ENCODE data around the gene OSBP2.
"Not testable (repeated sequence)": the region's sequence is repeated elsewhere in the genome, so short reads cannot be mapped to it uniquely, and the experiment has no call there.

Gene OSBP2

DNA sequence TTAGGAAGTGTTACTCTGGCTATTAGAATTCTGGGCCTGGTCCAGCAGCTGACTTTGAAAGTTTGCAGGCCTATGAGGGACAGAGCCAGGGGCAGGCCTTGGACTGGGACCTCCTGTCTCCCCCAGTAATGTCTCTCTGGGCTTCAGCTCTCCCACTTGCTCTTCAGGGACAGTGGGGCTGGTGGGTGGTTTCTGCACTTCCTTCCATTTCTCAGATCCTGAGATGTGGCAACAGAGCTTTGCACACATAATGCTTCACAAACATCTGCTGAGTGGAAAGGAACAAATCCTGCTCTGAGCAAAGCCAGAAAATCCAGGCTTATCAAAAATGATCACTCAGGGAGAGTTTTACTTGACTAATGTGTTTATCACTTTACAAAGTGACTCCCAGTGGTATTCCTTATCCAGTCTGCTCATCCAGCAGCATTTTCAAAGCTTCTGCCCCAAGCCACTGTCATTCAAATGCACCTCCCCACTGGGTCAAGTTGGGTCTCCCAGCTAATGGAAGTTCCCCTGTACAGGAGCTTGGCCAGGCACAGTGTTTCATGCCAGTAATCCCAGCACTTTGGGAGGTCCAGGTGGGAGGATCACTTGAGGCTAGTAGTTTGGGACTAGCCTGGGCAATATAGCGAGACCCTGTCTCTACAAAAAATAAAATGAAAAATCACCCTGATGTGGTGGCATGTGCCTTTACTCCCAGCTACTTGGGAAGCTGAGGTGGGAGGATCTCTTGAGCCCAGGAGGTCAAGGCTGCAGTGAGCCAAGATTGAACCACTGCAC lies 13.5 kb upstream of the OSBP2 start:
- DNase-seq, result no peak

GRCh38 chr22:30681831-30682230 lies 12.8 kb upstream of the OSBP2 start:
- no peak for DNase-seq

GRCh38 chr22:30685178-30685577 lies 9.5 kb upstream of the OSBP2 start:
- no peak for DNase-seq

- no peak for DNase-seq
Measured at GRCh38 chr22:30687358-30687757, 7.3 kb upstream of the OSBP2 start.

- DNase-seq, result no peak
Measured at GRCh38 chr22:30689622-30690021, 5.1 kb upstream of the OSBP2 start.

DNA sequence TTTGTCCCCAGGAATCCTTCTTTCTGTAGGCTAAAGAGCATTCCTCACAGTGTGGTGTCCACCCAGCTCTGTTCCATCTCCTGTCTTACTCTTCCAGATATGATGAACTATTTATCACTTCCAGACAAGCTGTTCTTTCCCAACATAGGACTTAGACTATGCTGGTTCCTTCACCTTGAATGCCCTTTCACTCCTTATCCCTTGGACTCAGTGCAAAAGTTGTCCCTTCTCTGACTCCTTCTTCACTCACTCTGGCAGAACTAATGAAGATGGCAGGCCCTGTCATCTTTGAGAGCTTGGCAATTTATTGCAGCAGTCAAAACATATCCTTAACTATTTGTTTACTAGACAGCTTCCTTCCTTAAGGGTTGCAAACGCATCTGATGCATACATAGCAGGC lies 3.5 kb upstream of the OSBP2 start:
- DNase-seq, result no peak

- peak; percentile 60 to 75 for DNase-seq
Measured at GRCh38 chr22:30694171-30694639, 469 bp upstream of the OSBP2 start.

GRCh38 chr22:30695351-30695851 lies 727 bp downstream of the OSBP2 start:
- DNase-seq, result no peak

- DNase-seq, result no peak
Measured at GRCh38 chr22:30695871-30696655, 1.4 kb downstream of the OSBP2 start.

DNA sequence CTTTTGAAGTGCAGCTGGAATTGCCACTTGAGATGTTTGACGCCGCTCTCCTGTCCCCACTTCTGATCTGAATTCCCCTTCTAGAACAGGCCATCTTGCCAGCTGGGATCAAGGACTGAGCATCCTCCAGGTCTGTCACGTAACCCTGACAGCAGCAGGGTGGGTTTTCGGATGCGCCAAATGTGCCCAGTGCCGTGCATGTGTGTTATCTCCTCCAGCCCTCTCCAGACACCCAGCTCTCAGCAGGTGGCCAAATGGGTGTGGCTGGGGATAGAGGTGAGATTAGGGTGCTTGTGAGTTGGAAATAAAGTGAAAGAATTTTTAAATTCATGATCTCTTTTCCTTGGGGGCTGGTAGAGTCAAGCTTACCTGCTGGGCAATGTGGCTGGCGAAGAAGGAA lies 3.3 kb downstream of the OSBP2 start:
- no peak for DNase-seq

- DNase-seq, result no peak
Measured at GRCh38 chr22:30701872-30702271, 7.2 kb downstream of the OSBP2 start.

DNA sequence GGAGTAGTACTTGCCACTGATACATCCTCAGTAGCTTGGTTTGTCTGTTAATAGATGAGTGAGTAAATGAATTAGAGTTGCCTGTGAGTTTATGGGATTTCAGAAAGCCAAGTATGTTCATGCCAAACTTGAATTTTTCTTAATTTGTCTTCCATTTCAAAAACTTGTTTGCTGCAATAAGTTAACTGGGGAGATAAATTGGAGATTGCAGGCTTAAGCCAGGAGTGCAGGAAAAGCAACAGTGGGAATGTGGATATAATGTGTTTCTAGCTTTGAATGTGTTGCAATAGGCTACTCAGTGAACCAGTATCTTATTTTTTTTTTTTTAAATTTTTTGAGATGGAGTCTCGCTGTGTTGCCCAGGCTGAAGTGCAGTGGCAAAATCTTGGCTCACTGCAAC lies 8.2 kb downstream of the OSBP2 start:
- no peak for DNase-seq

GRCh38 chr22:30704978-30705377 lies 10.3 kb downstream of the OSBP2 start:
- DNase-seq, result no peak

- DNase-seq, result no peak
Measured at GRCh38 chr22:30705710-30706651, 11.3 kb downstream of the OSBP2 start.

- not testable (repeated sequence) for DNase-seq
Measured at GRCh38 chr22:30709980-30710379, 15.3 kb downstream of the OSBP2 start.

DNA sequence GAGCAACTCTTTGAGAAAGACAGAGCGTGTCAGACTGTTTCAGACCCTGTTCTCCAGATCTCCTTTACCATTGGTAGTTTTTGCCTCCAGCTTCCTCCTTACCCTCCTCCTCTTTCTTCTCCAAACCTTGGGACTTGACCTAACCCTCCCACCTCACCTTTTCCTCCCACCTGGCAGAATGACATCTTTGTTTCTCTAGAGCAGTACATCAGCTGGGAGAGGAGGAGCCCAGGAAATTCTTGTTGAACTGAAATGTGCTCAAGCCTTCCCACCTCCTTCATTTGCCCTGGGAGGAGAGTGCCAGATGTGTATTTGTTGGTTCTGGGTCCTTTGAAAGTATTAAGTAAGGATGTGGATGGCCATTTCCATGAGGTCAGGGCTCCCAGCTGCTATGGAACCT lies 17.4 kb downstream of the OSBP2 start:
- no peak for DNase-seq

DNA sequence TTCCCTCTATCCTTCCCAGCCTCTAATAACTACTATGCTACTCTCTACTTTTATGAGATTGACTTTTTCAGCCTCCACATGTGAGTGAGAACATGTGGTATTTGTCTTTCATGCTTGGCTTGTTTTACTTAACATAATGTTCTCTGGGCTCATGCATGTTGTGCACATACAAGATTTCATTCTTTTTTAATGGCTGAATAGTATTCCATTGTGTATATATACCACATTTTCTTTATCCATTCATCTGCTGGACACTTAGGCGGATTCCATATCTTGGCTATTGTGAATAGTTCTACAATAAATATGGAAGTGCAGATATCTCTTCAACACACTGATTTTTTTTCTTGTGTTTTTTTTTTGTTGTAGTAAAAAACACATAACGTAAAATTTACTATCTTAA lies 19.4 kb downstream of the OSBP2 start:
- DNase-seq, result no peak

GRCh38 chr22:30717331-30717921 lies 22.8 kb downstream of the OSBP2 start:
- DNase-seq, result no peak

DNA sequence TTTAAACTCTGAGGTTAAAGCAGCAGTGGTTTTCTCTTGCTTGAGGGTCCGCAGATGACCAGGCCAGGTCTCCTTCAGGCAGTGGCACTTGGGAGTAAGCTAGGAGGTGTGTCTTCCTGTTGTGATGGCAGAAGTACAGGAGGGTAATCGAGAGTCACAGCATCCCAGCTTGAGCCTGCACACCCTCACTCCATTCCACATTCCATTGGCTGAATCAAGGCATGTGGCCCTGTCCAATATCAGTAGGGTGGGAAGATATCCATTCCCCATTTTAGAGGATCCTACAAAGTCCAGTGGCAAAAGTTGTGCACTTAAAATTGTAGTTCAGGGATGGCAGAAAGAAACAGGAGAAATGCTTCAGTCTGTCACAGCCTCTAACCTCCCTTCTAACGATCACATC lies 23.3 kb downstream of the OSBP2 start:
- no peak for DNase-seq

GRCh38 chr22:30718491-30718890 lies 23.8 kb downstream of the OSBP2 start:
- no peak for DNase-seq

DNA sequence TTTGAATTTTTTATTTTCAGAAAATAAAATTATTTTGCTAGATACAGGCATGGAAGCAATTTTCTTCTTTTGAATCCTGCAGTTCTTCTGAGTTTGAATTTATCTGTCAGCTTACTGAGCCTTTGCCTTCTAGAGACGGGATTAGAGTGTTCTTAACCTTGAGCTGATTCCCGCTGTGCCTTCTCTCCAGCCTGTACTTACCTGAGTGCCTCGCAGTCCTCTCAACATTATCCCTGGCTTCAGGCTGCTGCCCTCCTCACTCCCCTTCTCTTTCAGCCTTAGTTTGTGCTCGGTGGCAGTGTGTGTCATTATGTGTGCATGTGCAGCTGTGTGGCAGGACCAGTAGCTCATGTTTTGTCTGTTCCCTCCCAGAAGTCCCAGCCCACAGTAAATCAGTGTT lies 24.3 kb downstream of the OSBP2 start:
- DNase-seq, result no peak

- DNase-seq, result no peak
Measured at GRCh38 chr22:30720263-30720837, 25.7 kb downstream of the OSBP2 start.
